K562 (cell line): Measurements from ENCODE around the gene RIT2. TPM values are rescaled to one million over a fixed set of nuclear protein-coding genes. Genes with fewer than 3 reads are reported as not detected.

Source experiments
- ATAC-seq: fragments of 200-7000 bp; cut with Tn5 transposase; 3 replicates; pipeline ENCODE4 v1.9.1; 2020; ENCODE audit warnings: moderate library complexity
- BruUV-seq: library from RNA; stranded (reverse); fragments of 400-500 nt; replicated peaks from 2 replicates; lab custom pipeline; 2021; lab: Mats Ljungman, UMichigan
- CTCF ChIA-PET: fragments of 300-600 bp; formaldehyde crosslinking; extraction: SDS; loops from one replicate; lab custom pipeline; 2021; ENCODE audit warnings: low intra/inter-chr PET ratio; lab: Yijun Ruan, JAX
- POLR2A ChIA-PET: fragments of 300-600, 350-650 bp; sonication (Branson Sonifier 250); formaldehyde crosslinking; extraction: SDS; loops from one replicate; lab custom pipeline; 2021; ENCODE audit warnings: antibody characterized with exemption, inconsistent platforms; lab: Yijun Ruan, JAX
- DNase-seq, 4 experiments: peaks; one replicate each; pipeline versions ENCODE4 v3.0.0 to v3.0.0-alpha.2; 2011 to 2018; ENCODE audit warnings: low spot score in 3 of 4, mixed read lengths in 3 of 4; ENCODE audit errors: extremely low read depth in 1 of 4
- FAIRE-seq: peaks from 2 replicates; lab custom pipeline; 2011; peaks lifted over from hg19 to GRCh38; lab: Jason Lieb, UNC
- H2AFZ ChIP-seq: 2 replicates; pipeline ENCODE4 v1.6.0; 2011; ENCODE audit warnings: low read depth, low read length, control low read depth, inconsistent platforms
- H3K27ac ChIP-seq: fragments of 200-600 bp; 3 replicates; pipeline ENCODE4 v1.8.0; 2011; ENCODE audit warnings: low read depth, mild to moderate bottlenecking, control low read depth, inconsistent platforms, low read length, moderate library complexity, mixed read lengths; ENCODE audit errors: extremely low read depth
- H3K27me3 ChIP-seq, 2 experiments: fragments of 300-600 bp in 1 of 2; 2 replicates in 1 of 2; 3 replicates in 1 of 2; pipeline versions ENCODE4 v1.6.0 to v1.8.0; 2011; ENCODE audit warnings: inconsistent platforms in 2 of 2, low read length in 2 of 2, mild to moderate bottlenecking in 1 of 2, mixed read lengths in 1 of 2, moderate library complexity in 1 of 2; ENCODE audit not compliant: control insufficient read depth in 2 of 2, insufficient read depth in 2 of 2
- H3K36me3 ChIP-seq: fragments of 300-600 bp; 3 replicates; pipeline ENCODE4 v1.8.0; 2011; ENCODE audit warnings: mild to moderate bottlenecking, low read length, inconsistent platforms; ENCODE audit not compliant: control insufficient read depth, insufficient read depth
- H3K4me1 ChIP-seq, 2 experiments: fragments of 200-600 bp in 1 of 2; replicated peaks in 1 of 2; 2 replicates in 1 of 2; 3 replicates in 1 of 2; pipeline versions ENCODE4 v1.5.1 to v1.8.0; 2011; ENCODE audit warnings: inconsistent platforms in 2 of 2, low read length in 2 of 2, mild to moderate bottlenecking in 1 of 2, mixed read lengths in 1 of 2, moderate library complexity in 1 of 2; ENCODE audit not compliant: control insufficient read depth in 2 of 2, insufficient read depth in 2 of 2
- H3K4me2 ChIP-seq: 2 replicates; pipeline ENCODE4 v1.6.1; 2011; ENCODE audit warnings: low read length, control low read depth, inconsistent platforms, mixed read lengths; ENCODE audit not compliant: insufficient read depth
- H3K4me3 ChIP-seq: fragments of 200-600 bp; sonication (generic), shearing (Covaris generic); 2 replicates; pipeline ENCODE4 v1.5.1; 2016; ENCODE audit warnings: control low read depth, inconsistent platforms
- H3K79me2 ChIP-seq: fragments of 200-600 bp; 3 replicates; pipeline ENCODE4 v1.8.0; 2011; ENCODE audit warnings: low read length, inconsistent platforms; ENCODE audit not compliant: control insufficient read depth, insufficient read depth
- H3K9ac ChIP-seq, 2 experiments: 2 replicates each; pipeline versions ENCODE4 v1.6.0 to v1.6.1; 2011; ENCODE audit warnings: low read depth in 2 of 2, low read length in 2 of 2, control low read depth in 1 of 2, inconsistent platforms in 1 of 2, mild to moderate bottlenecking in 1 of 2, mixed read lengths in 1 of 2; ENCODE audit not compliant: insufficient read depth in 1 of 2
- H3K9me1 ChIP-seq: one replicate; pipeline ENCODE4 v1.6.0; 2011; ENCODE audit warnings: inconsistent platforms, mild to moderate bottlenecking, low read length, moderate library complexity; ENCODE audit not compliant: control insufficient read depth, insufficient read depth
- H3K9me3 ChIP-seq: replicated peaks from 2 replicates; pipeline ENCODE4 v1.5.1; 2011; ENCODE audit warnings: low read depth, low read length, inconsistent platforms; ENCODE audit not compliant: control insufficient read depth, insufficient read depth
- H4K20me1 ChIP-seq: replicated peaks from 2 replicates; pipeline ENCODE4 v1.6.1; 2011; ENCODE audit warnings: low read length, inconsistent platforms, mixed read lengths; ENCODE audit not compliant: control insufficient read depth, insufficient read depth
- ATF7 ChIP-seq: fragments of 450-650 bp; IDR thresholded peaks from 2 replicates; pipeline ENCODE4 v1.7.1; 2014; ENCODE audit warnings: mild to moderate bottlenecking, moderate library complexity
- CAMTA2 ChIP-seq: fragments of 250-450 bp; sonication (Bioruptor Pico); conservative IDR thresholded peaks from 2 replicates; pipeline ENCODE4 v1.5.1; 2022
- CBX3 ChIP-seq, 2 experiments: IDR thresholded peaks; 1 replicate in 1 of 2; 2 replicates in 1 of 2; pipeline ENCODE4 v1.6.1; 2012; ENCODE audit warnings: inconsistent platforms in 2 of 2, low read length in 2 of 2, borderline replicate concordance in 1 of 2, control low read depth in 1 of 2
- IRF1 ChIP-seq: sonication (generic); formaldehyde crosslinking; IDR thresholded peaks from 2 replicates; pipeline ENCODE4 v1.8.0; 2022; ENCODE audit warnings: missing genetic modification reagents, mild to moderate bottlenecking, borderline replicate concordance
- MTF1 ChIP-seq: fragments of 250-450 bp; sonication (Bioruptor Pico); IDR thresholded peaks from 2 replicates; pipeline ENCODE4 v1.9.0; 2021; ENCODE audit warnings: moderate library complexity, mild to moderate bottlenecking, inconsistent platforms, borderline replicate concordance
- NR4A1 ChIP-seq, 2 experiments: fragments of 250-450 bp in 1 of 2; fragments of 450-650 bp in 1 of 2; sonication (Bioruptor Pico) in 1 of 2; IDR thresholded peaks; 2 replicates each; pipeline versions ENCODE4 v1.4.0 to v1.6.1; 2016 to 2020; ENCODE audit warnings: mild to moderate bottlenecking in 2 of 2, missing compliant biosample characterization in 1 of 2, missing genetic modification characterization in 1 of 2, moderate library complexity in 1 of 2
- PBX2 ChIP-seq, 2 experiments: IDR thresholded peaks in 1 of 2; conservative IDR thresholded peaks in 1 of 2; 2 replicates each; pipeline ENCODE4 v1.6.1; 2016; ENCODE audit warnings: low read depth in 2 of 2, mild to moderate bottlenecking in 1 of 2, missing compliant biosample characterization in 1 of 2, missing genetic modification characterization in 1 of 2, moderate library complexity in 1 of 2
- SIRT6 ChIP-seq: IDR thresholded peaks from one replicate; pipeline ENCODE4 v1.6.1; 2012; ENCODE audit warnings: low read depth, mild to moderate bottlenecking, control low read depth, inconsistent platforms, low read length, moderate library complexity
- SMARCA4 ChIP-seq: fragments of 450-650 bp; IDR thresholded peaks from 2 replicates; pipeline ENCODE4 v1.6.1; 2016
- ZNF124 ChIP-seq: sonication (generic); formaldehyde crosslinking; IDR thresholded peaks from 2 replicates; pipeline ENCODE4 v1.8.1; 2022; ENCODE audit warnings: missing genetic modification reagents
- ZNF197 ChIP-seq: fragments of 200-800 bp; sonication (Bioruptor generic); IDR thresholded peaks from 2 replicates; pipeline ENCODE4 v1.6.1; 2016; ENCODE audit warnings: low read depth, missing genetic modification characterization, missing compliant biosample characterization
- ZNF212 ChIP-seq: fragments of 450-650 bp; formaldehyde crosslinking; IDR thresholded peaks from 2 replicates; pipeline ENCODE4 v1.4.0; 2020; ENCODE audit warnings: mild to moderate bottlenecking
- ZNF224 ChIP-seq: sonication (generic); formaldehyde crosslinking; IDR thresholded peaks from 2 replicates; pipeline ENCODE4 v1.8.0; 2022; ENCODE audit warnings: mild to moderate bottlenecking, missing genetic modification reagents
- WGBS: fragments of 100-300 bp; shearing (Covaris generic); methylation state at CpG from one replicate; pipeline ENCODE4 v1.1.6; 2016; ENCODE audit warnings: low coverage, mixed read lengths; ENCODE audit not compliant: insufficient coverage; ENCODE audit errors: missing lambda C conversion rate; 5-methylcytosine and 5-hydroxymethylcytosine counted together
- in situ Hi-C: fragments of 300-500 bp; cut with MboI; formaldehyde crosslinking; loops from 4 replicates; pipeline ENCODE4 v1.15.0; 2018; ENCODE audit warnings: inconsistent platforms, mixed read lengths
- intact Hi-C: fragments of 100-400 bp; cut with micrococcal nuclease; formaldehyde crosslinking; loops from 2 replicates; pipeline ENCODE4 v1.14.2; 2022
- polyA plus RNA-seq, 8 experiments: library from polyadenylated mRNA; depleted of rRNA in 4 of 8; stranded (reverse) in 5 of 8; unstranded in 3 of 8; fragments of >200 nt; fragmentation: Nextera tagmentation in 2 of 8; fragmentation: Illumina TruSeq in 1 of 8; extraction: Ambion mirVana in 2 of 8; extraction: Trizol in 1 of 8; gene quantifications; 2 replicates each; pipeline versions ENCODE4 v1.2.1 to v1.2.3, GENCODE V29; 2011 to 2014; ENCODE audit warnings: inconsistent platforms in 1 of 8, missing spikeins in 1 of 8
- total RNA-seq, 7 experiments: library from RNA; depleted of rRNA in 6 of 7; stranded (reverse); fragments of >200 nt in 6 of 7; fragmentation: Illumina TruSeq in 2 of 7; extraction: Trizol in 2 of 7; gene quantifications; 2 replicates each; pipeline versions ENCODE4 v1.2.1 to v1.2.3, GENCODE V29; 2011 to 2021; ENCODE audit warnings: low replicate concordance in 1 of 7

The RIT2 gene
- total and polyA plus RNA-seq, 9 of the 15 experiments (the other 6 are each of a cell fraction or from before 2014, with no cell fraction given): not detected

- ATAC-seq (no peak), FAIRE-seq (no peak), DNase-seq (no peak)
- Histone ChIP-seq H3K9me1 (no peaks in the 10 kb centered on the region), H3K27me3 (no peaks in the 10 kb centered on the region), H3K4me1 (no peaks in the 10 kb centered on the region), H3K9ac (no peak overlapping the region), H4K20me1 (no peaks in the 10 kb centered on the region), H3K9me3 (no peaks in the 10 kb centered on the region), H2AFZ (no peak overlapping the region), H3K4me2 (no peak overlapping the region), H3K36me3 (no peaks in the 10 kb centered on the region), H3K27ac (no peak overlapping the region), H3K79me2 (no peaks in the 10 kb centered on the region), H3K4me3 (no peak overlapping the region)
- 0% methylated on average over 1 of the region's 1 CpG for WGBS
- POLR2A ChIA-PET: no interaction called here
- BruUV-seq: no TSS peak
- TF ChIP-seq CAMTA2 (CRISPR knock-in tag): no peak
- TF ChIP-seq SMARCA4: no peak
- no peak for TF ChIP-seq ZNF197 (CRISPR knock-in tag)
- no peak for TF ChIP-seq NR4A1 (CRISPR knock-in tag; IDR thresholded peaks at IDR 0.05)
- TF ChIP-seq NR4A1 (tag; IDR thresholded peaks at IDR 0.05): no peak
- TF ChIP-seq ATF7: no peak
- no peak for TF ChIP-seq ZNF224 (CRISPR knock-in tag)
- no peak for TF ChIP-seq SIRT6
- TF ChIP-seq PBX2 (CRISPR knock-in tag; IDR thresholded peaks at IDR 0.05; ENCODE audit: low read depth): no peak
- no peak for TF ChIP-seq PBX2 (tag; conservative IDR thresholded peaks at IDR 0.05; ENCODE audit: low read depth)
- TF ChIP-seq MTF1 (CRISPR knock-in tag): no peak
- TF ChIP-seq IRF1 (CRISPR knock-in tag): no peak
- no peak for TF ChIP-seq CBX3 (IDR thresholded peaks at IDR 0.05; ENCODE audit: borderline replicate concordance in 1 of 2, low read length in 2 of 2)
- no peak for TF ChIP-seq ZNF212 (CRISPR knock-in tag)
- TF ChIP-seq ZNF124 (CRISPR knock-in tag): no peak
- intact Hi-C loops (no loop called here), in situ Hi-C loops (no loop called here)
- CTCF ChIA-PET: no interaction called here
Observed at GRCh38 chr18:42746794-42747193, 368.7 kb downstream of the RIT2 start.
